NCI-H82 treated with DMSO at 0.1 percent for 48 hours (cell line): ENCODE data around the gene PLA2G5.

Source experiments
- DNase-seq: peaks from one replicate; lab custom pipeline; 2025; ENCODE audit not compliant: unreplicated experiment; lab: John Stamatoyannopoulos, UW

PLA2G5 gene

DNA sequence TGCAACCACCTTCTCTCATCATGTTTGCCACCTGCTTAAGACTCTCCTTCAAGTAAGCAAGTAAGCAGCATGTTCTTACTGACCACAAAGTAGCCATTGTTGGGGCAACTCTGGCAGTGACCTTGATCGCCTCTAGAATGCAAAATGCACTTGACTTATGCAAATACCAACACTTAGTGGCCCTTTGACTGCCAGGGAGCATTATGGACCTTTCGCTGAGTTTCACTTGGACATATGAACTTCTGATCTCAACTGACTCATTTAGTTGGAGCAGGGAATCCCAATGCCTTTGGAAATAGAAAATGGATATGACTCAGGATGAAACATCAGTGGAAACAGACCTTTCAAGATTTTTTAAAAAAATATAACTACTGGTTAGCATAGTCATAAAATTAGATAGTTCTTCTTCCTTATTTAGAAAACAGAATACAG is 6.1 kb upstream of the PLA2G5 start:
- DNase-seq, result no peak

DNA sequence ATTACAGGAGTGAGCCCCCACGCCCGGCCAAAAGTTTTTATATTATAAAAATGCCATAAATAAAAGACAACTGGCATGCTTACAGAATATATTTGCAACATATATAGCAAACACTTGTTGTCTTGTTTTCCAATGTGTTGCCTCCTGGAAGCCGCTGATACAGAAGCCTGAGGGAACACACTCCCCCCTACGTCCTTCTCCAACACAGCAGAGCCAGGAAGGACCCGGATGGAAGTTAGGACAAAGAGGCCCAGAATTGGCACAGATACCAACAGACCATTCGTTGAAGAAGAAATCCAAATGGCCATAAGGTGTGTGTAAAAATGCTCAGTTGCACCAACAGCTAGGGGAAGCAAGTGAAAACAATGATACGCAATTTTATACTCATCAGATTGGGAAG is 1.3 kb upstream of the PLA2G5 start:
- no peak for DNase-seq

DNA sequence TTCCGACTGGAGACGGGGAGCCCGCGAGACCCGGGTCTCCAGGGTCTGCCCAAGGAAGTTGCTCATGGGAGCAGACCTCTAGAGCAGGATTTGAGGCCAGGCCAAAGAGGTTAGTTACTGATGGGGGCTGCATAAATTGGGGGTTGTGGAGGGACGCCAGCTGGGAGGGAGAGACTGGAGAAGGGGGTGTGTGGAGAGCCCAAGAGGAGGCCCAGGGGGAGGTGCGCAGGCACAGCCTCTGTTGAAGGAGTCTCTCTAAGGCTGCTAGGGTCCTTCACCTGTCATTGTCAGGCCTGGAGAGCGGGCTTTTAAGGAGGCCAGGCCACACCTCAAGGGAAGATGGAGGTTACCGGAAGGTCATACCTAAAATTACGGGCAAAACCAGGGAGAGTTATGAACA is 363 bp downstream of the PLA2G5 start:
- no peak for DNase-seq

DNA sequence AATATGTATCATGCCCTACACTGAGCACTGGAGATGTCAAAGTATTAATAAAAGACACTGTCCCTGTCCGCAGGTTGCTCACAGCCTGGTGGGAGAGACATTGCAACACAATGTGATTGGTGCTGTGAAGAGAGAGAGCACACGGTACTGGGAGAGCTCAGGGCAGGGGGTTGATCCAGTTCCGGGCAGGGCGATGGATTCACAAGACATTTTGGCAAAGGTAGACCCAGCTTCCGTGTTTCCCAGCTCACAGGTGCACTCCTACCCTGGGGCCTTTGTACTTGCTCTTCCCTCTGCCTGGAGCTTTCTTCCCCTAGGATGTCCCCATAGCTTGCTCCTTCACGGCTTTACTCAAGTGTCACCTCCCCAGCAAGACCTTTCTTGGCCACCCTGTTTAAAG is 1.4 kb downstream of the PLA2G5 start:
- no peak for DNase-seq

DNA sequence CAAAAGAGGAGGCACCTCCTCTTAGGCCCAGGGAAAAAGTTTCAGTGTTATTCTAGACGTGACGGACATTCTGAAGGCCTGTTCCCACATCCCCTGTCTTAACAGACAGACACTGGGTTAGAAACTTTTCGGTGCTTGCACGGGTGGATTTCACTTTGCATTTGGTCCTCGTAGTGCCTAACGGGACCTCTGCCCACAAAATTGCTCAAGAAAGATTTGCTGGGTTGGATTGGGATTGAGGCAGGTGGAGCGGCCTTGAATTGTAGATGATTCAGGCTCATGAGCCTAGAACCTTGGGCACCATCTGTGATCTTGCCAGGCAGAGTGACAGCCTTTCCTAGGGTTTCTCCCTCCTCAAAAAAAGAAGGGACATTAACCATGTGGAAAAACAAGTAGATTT is 2.8 kb downstream of the PLA2G5 start:
- DNase-seq, result no peak

DNA sequence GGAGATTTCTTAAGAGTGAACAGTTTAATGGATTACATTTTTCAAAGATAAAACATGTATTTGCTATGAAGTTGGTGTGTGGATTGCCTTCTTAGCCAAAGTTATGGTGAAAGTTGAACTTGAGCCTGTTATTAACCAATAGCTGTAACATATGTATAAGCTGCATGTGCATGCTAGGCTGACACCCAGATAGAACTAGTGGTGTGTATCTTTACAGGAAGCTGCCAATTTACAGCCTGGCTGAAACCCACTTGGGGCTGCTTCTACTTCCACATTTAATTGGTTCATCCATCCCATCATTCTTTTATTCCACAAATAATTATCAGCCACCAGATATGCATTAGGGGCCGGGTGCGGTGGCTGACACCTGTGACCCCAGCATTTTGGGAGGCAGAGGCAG is 3.3 kb downstream of the PLA2G5 start:
- DNase-seq, result no peak

DNA sequence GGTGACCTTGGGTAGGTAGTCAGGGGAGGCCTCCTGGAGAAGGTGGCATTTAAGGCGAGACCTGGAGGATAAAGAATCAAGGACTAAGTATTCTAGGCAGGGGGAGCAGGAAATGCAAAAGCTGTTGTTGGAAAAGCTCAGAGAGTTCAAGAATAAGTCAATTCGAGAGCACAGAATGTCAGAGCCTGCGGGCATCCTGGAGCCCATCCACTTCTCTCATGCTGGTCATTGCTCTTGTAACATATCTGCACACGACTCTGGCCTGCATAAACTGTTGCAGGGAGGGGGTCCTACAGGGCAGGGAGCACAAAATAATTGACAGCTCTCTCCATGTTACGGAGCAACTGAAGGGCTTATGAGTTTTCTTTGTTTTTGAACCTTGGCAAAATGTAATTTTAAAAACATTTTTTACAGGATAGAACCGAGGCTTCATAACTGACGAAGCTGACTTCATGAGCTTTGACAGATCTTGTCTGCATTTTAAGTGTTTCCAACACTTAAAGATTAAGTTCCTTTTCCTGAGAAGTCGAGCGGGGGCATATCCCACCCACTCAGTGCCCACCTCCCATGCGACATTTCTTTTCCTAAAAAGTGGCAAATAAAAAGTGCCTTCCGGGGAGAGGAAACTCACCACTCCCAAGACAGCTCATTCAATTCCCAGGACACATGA is 4.2 kb downstream of the PLA2G5 start:
- no peak for DNase-seq

DNA sequence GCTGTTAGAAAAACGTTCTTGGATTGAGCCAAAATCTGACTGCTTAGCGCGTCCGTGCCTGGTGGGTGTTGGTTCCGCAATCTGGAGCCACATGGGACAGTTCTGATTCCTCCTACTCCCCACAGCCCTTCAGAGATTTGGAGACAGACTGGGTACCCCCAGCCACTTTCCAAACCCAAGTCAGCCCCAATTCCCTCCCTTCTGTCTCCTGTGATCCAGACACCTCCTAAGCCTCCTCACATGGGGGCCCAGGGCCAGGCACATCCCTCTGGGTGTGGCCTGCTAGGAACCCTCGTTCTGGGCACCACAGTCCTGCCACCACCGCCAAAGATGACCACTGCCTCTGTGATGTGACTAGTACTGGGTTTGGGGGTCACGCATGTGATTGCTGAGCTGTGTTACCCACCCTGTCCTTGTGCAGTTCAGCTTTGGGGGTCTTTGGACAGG is 4.8 kb downstream of the PLA2G5 start:
- DNase-seq, result no peak

DNA sequence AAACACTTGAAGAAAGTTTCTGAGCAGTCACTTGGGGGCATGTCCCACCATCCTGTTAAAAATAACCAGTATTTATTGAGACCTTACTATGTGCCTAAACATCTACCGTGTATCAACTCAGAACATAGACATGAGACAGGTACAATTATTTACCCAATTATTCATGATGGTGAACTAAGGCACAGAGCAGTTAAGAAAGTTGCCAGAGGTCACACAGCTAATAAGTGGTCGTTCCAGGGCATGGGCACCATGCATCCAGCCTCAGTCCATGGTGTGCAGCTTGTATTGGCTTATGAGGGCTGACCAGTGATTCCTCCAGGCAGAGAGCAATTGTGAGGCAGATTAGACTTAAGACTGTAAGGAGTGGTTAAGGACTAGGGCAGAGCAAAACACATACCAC is 5.4 kb downstream of the PLA2G5 start:
- DNase-seq, result no peak

DNA sequence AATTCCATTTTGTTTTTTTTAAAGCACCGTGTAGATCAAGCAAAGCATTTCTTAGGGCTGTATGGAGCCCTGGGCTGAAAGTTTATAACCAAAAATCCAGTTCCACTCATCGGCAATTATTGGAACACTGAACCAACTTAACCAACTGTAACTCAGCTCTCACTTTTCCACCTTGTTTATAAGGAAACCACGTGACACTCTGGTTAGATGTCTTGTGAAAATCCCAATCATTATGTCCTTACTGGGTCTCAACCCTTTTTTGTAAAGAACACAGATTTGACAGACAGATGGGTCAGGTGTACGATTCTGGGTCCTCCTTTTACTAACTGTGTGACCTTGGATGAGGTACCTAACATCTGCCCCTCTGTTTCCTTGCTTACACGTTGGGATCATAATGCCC is 6.2 kb downstream of the PLA2G5 start:
- no peak for DNase-seq

DNA sequence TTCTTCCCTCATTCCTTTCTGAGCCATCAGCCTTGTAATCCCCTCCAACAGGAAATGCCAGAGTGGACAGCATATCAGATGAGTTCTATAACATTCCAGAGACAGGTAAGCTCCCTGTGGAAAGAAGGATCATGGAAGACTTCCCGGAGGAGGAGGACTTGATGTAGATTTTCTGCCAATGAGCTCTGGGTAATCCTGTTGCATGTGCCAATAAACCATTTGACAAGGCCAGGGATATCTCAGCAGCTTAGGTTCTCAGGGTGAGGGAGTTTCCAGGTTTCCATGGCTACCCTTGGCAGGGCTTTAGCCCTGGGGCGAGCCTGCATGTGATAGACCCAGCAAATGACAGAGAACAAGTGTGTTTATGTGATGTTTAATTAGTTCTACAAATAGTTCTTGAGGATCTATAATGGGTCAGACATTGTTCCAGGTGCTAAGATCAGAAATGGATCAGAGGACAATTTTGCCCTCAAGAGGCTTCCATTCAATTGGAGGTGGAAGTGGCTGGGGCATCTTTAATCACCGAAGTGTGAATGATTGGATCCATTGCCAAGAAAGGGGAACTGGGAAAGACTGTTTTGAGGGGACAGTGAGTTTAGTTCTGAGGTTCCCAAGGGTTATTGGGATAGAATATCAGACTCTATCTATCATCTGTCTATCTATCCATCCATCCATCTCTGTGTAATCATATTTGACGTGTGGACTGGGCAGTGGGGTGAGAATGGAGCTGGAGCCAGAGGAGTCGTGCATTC is 6.9 kb downstream of the PLA2G5 start:
- no peak for DNase-seq

DNA sequence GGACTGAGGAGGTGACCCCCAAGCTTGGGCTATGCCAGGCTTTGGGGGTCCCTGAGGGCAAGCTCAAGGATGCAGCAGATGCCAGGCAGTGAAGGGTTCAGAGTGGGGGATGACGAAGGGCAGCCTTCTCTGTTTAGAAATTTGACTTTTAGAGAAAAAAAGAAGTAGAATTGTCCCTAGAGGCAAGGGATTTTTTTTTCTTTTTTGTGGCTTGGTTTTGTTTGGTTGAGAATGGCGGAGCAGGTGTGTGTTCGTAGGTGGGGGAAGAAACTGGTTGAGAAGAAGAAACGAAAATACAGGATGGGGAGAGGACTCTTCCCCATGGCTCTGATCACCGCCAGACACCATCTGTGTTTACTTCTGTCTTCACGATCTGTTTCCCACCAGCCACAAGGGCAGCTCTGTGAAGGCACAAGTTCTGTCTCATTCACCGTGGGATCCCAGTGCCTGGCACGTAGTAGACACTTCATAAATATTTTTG is 8.2 kb downstream of the PLA2G5 start:
- no peak for DNase-seq

DNA sequence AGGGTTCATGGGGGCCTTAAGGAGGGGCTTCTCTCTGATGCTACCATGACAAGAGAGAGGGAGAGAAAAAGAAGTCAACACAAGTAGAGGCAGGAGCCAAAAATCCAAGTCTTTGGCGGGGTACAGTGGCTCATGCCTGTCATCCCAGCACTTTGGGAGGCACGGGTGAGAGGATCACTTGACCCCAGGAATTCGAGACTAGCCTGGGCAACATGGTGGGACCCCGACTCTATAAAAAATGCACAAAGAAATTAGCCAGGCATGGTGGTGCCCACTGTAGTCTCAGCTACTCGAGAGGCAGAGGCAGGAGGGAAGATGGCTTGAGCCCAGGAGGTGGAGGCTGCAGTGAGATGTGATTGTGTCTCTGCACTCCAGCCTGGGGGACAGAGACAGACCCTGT is 8.7 kb downstream of the PLA2G5 start:
- DNase-seq, result no peak

DNA sequence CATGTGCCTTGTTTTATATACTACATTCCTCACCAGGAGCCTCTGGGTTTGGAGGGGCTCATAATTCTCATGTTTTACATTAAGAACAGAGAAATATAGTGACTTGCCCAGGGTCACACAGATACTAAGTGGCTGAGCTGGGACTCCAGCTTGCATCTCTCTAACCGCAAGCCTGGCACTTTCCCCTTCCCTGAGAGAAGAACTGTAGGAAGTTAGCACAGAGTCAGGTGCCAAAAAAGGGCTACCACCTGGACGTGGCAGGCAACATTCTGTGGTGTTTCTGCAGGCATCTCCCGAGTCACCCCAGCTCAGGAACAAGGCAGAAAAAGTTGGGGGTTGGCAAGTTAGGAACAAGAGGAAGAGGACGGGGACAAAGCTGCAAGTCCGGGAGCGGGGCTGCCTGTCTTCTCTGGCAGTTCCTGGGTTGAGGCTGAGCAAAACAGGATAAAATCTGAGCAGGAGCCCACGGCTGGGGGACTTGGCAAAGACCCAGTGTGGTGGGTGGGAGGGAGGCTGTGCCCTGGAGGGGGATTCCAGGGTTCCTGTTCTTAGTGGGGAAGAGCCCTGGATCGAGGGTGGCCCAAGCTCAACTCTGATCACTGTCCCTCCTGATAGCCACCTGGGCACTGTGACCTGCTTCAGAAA is 9.8 kb downstream of the PLA2G5 start:
- no peak for DNase-seq

DNA sequence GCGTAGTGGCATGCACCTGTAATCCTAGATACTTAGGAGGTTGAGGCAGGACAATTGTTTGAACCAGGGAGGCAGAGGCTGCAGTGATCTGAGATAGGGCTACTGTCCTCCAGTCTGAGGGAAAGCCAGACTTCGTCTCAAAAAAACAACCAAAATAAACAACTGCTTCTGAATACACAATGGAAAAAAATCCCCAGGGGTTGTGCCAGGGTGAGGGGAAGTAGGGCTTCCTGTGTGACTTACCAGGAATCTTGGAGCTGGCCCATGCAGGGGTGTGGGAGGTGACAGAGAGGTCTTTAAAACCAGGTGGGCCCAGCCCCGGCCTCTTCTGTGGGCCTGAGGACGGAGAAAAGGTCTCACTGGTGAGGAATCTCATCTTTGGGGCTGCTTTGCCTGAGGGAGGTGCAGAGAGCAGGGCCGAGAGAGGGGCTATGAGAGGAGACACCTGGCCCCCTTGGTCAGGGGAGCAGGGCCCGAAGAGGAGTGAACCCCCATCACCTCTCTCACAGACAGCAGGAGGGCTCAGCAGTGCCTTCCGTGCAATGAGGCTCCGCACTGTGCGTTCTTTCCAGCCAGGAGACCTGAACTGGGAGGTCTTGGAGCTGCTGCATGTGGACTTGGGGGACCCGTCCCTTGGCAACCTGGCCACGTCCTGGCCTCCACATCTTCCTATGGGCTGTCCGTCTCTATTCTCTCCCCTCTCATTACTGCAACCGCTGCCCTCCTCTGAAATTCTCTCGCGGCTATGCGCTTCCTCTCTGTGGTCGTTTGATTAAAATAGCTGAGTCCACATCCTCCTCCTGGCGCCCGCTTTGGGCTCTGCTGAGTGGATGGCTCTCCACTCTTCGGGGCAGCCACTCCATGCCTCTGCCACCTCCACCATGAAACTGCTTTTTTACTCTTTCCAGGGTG is 10.7 kb downstream of the PLA2G5 start:
- no peak for DNase-seq

DNA sequence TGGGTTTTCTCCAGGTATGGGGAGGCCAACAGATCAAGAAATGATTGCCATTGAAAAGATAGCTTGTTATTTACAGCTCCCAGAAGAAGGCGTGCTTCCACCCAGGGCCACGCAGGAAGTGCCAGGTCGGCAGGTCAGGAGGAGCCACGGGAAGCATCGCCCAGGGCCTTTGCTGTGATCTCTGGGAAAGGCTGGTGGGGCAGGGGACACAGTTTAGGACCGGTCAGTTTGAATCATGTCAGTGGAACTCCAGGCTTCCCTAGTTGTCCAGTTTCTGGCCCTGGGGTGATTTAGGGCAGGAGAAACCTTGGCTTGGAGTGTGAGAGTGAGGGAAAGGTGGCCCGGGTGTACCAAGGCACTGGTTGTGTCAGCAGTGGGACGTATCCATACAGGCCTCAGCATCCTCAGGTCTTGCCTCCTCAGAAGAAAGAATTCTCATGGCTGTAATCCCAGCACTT is 11.4 kb downstream of the PLA2G5 start:
- no peak for DNase-seq

DNA sequence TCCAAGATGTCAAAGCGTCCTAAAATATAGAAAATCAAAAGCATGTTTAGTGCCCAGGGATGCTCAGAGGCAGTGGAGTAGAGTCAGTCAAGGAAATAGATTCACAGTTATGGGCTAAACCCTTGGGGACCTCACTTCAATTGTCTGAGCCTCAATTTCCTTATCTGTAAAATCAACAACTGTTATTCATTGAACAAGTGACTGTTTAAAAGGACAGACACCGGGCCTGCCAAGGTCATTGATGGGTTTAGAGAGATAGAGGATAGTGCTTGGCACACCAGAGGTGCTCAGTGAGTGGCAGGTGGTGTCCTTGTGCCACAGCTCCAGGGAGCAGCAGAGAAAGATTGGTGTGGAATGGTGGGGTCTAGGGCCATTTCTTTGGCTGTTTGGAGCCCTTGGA is 12.8 kb downstream of the PLA2G5 start:
- DNase-seq, result no peak

DNA sequence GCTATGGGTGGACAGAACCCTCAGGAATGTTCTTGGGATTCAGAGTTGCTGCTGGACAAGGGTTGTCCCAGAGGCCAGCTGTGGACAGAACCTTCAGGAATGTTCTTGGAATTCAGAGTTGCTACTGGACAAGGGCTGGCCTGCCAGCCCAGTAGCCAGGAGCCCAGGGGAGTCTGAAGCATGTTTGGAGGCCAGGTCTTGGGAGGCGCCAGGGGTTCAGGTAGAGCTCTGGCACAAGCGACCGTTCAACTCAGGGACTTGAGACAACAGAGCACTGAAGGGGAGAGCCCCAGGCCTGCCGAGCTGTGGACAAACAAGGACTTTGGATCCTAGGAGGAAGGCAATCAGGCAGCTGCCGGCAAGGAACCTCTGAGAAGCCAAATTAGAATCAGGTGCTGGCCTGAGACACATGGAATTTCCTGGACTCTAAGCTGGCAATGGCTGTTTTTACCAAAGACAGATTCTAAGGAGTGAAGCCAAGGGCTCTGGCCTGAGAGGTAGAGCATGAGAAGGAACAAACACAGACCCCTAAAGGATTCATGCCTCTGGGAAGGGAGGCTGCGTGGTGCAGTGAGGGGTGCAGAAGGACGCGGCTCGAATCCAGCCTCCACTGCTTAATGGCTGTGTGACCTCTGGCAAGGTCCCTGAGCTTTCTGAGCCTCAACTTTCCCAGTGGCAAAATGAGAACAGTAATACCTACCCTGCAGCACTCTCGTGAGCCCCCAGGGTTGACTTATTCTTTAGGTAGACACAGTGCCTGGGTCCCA is 13.4 kb downstream of the PLA2G5 start:
- DNase-seq, result no peak

DNA sequence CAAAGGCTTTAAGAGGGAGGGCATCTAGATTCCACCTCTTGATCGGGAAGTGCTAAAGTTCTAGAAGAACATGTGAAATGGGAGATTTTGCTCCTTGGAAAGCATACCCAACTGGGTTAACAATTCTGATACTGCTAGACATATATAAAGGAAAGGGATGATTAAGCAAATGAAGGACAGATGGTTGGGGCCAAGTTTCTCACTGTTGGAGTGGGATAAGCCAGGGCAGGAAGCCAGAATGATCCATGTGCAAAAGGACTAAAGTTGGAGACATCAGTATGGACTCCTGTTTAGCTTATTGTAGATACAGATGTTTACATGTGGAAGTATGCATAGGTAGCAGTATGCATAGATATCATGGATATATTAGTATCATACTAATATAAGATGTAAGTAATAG is 16.8 kb downstream of the PLA2G5 start:
- DNase-seq, result no peak

DNA sequence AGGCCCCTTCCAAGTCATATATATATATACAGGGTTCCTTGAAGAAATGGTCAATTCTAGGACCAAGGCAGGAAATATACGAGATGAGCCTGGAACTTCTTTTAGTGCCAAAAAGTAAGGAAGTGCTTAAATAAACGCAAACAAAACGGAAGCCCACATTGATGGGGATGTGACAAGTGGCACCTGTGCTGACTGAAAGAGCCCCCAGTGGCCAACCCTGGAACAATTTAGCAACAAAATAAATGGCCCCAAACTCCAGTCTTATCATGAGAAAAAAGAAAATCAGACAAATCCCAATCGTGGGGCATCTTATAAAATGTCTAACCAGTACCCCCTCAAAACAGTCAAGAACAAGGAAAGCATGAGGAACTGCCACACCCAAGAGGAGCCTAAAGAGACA is 17.7 kb downstream of the PLA2G5 start:
- DNase-seq, result no peak
